ENCODE results near the gene RASSF7.
"Not testable (repeated sequence)": the region's sequence is repeated elsewhere in the genome, so short reads cannot be mapped to it uniquely, and the experiment has no call there.

RASSF7 gene, protein sequence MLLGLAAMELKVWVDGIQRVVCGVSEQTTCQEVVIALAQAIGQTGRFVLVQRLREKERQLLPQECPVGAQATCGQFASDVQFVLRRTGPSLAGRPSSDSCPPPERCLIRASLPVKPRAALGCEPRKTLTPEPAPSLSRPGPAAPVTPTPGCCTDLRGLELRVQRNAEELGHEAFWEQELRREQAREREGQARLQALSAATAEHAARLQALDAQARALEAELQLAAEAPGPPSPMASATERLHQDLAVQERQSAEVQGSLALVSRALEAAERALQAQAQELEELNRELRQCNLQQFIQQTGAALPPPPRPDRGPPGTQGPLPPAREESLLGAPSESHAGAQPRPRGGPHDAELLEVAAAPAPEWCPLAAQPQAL

DNA sequence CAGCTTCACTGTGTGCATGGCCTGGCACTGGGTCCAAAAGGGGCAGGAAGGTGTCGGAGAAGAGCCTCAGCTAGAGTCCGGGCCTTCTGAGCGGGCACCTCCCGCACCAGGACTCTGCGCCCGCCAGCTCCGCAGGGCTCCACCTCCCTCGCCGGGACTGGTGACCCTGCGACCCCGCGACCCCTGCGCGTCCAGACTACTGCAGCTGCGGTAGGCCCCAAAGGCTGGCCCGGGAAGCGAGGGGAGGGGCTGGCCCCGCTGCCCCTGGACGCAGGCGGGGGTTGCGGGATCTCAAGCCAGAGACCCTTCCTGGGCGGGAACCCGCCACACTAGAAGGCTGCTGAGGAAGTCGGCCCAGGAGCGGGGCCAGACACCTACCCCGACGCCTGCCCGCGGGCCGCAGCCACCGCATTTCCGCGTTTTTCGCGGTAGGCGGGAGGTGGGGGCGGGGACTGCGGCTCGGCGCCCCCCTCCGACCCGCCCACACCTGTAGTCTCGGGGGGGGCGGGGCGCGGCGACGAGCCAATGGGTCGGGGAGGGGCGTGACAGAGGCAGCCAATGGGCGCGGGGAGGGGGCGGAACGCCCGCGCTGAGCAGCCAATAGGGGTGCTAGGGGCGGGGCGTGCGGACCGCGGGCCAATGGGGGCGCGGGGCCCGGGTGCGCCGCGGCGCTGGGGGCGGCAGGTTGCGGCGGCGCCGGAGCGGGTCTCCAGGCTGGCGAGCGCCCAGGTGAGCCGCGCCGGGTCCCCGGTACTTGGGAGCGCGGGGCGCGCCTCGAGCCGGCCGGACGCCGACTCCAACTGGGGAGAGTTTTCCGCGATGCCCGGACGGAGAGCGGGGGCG lies at the start of gene RASSF7, which contains the start of gene LMNTD2:
RASSF7 (plus strand) TSS at position 666 of the 843 bp plus-strand sequence. CDS start 799 bp downstream, outside the sequence.
LMNTD2 (minus strand) TSS at position 434 of the 843 bp plus-strand sequence; CDS start at position 412, 22 bp downstream.
- peak; percentile 97 for DNase-seq

DNA sequence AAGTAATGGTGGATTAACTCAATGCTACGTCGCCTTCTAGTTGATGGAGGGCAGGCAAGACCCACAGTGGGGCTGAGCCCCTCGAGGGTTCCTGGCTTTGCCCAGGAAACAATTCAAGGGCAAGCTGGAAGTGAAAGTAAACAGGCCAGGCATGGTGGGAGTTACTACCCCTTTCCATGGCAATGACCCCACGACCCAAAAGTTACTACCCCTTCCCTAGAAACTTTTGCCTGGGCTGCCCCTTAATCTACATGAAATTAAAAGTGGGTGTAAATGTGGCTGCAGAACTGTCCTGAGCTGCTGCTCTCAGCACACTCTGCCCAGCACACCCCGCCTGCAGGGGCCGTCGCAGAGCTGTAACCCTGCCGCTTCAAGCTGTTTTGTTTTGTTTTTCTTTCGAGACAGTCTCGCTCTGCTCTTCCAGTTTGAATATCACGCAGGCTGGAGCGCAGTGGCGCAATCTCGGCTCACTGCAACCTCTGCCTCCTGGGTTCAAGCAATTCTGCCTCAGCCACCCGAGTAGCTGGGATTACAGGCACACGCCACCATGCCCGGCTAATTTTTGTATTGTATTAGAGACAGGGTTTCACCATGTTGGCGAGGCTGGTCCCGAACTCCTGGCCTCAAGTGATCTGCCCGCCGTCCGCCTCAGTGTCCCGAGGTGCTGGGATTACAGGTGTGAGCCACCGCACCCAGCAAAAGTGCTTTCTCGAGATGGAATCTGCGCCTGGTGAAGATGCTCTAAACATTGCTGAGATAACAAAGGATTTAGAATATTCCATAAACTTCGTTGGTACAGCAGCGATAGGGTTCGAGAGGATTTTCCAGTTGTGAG lies 47.8 kb upstream of the RASSF7 start:
- DNase-seq = no peak

DNA sequence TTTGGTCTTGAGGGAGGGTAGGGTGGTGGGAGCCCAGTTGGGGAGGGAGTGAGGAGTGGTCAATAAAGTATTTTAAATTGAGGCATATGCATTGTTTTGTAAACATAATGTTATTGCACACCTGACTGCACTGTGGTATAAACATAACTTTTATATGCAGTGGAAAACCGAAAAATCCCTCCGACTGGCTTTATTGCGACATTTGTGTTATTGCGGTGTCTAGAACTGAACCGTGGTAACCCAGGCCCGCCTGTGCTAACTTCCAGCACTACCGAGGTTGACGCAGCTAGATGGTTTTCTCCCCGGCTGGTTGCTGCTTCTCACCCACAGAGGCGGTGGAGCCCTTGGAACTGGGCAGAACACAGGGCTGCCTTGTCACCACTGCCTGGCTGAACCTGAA lies 46.2 kb upstream of the RASSF7 start:
- DNase-seq = no peak

DNA sequence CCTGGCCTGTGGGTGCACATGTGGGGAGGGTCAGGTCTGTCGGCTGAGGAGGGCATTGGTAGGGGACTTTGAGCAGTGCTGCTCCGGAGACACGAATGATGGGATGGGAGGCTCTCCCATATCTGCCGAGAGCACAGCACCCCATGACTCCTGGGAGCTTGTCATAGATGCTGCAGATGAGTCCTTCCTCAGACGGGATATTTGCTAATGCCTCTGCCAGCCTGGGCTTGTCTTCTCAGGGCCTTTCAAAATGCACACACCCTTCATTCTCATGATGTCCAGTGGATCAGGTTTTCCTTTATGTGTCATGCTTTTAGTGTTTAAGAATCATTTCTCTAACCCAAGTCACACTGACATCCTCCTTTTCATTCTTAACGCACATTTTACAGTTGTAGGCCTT lies 45.6 kb upstream of the RASSF7 start:
- no peak for DNase-seq

DNA sequence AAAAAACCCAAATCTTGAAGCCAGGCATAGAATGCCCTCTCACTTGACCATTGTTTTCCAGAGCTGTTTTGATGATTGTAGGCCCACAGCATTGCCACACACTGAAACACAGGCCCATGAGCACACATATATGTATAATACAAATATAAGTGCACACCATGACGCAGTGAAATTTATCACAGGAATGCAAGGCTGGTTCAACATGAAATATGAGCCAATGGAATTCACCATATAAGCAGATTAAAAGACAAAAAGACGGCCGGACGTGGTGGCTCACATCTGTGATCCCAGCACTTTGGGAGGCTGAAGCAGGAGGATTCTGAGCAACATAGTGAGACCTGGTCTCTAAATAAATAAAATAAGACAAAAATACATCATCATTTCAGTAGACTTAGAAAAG lies 44.4 kb upstream of the RASSF7 start:
- no peak for DNase-seq

DNA sequence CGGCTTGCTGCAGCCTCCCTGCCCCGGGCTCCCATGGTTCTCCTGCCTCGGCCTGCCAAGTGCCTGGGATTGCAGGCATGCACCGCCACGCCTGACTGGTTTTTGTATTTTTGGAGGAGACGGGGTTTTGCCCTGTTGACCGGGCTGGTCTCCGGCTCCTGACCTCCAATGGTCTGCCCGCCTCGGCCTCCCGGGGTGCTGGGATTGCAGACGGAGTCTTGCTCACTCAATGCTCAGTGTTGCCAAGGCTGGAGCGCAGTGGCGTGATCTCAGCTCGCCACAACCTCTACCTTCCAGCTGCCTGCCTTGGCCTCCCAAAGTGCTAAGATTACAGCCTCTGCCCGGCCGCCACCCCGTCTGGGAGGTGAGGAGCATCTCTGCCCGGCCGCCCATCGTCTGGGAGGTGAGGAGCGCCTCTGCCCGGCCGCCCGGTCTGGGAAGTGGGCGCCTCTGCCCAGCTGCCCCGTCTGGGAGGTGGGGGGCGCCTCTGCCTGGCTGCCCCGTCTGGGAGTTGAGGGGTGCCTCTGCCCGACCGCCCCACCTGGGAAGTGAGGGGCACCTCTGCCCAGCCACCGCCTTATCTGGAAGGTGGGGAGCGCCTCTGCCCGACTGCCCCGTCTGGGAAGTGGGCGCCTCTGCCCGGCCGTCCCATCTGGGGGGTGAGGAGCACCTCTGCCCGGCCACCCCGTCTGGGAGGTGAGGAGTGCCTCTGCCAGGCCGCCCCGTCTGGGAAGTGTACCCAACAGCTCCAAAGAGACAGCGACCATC lies 43.7 kb upstream of the RASSF7 start:
- not testable (repeated sequence) for DNase-seq

DNA sequence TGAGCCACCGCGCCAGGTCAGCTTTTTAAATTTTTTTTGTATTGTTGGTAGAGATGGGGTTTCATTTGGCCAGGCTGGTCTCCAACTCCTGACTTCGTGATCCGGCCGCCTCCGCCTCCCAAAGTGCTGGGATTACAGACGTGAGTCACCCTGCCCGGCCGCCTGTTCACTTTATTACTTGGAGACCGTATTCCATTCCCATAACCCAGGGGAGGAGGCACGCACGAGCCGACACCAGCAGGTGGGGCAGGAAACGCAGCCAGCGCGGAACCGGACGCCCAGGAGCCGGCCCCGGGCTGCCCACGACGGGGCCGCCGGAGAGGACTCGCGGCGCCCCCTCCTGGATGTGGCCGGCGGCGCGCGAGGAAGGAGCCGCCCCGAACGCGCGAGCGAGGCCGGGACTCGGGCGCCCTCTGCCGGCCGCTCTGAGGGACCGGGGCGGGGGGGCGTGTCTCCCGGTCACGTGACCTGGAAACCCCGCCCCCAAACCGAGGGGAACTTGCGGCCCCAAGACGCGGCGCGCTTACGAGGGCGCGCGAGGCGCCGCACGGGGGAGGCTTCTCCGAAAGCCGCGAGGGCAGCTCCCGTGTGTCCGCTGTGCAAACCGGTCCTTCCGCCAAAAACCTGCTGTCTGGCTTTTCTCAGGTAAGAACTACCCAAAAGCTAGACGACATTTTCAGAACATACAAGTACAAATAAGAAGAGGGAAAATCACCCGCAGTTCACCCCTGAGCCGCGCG lies 42.1 kb upstream of the RASSF7 start:
- DNase-seq = peak; percentile 68

DNA sequence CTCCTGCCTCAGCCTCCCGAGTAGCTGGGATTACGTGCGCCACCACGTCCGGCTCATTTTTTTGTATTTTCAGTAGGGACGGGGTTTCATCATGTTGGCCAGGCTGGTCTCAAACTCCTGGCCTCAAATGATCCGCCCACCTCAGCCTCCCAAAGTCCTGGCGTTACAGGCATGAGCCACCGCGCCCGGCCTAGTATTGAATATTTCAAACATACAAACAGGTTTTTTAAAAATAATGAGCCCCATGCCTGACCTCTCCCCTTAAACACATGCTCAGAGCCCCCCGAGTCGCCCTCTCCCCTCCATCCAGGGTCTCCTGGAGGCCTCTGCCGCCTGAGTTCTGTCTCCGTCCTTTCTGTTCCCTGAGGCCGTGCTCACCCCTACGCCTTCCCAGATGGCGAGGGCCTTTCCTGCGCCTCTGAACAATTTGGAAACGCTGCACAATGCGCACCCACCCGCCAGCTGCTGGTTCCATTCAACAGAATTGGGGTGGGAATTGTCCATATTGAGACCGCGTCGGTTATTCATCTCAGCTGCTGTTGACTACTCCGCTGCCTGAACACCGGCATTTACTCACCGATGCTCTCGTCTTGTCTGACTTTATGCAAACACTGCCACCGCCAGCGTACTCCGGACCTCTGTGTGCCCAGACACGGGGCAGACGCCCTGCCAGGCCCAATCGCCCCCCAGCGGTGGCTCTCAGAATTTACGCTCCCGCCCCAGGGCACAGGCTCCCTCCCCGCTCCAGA lies 40.2 kb upstream of the RASSF7 start:
- peak; percentile 58 for DNase-seq

DNA sequence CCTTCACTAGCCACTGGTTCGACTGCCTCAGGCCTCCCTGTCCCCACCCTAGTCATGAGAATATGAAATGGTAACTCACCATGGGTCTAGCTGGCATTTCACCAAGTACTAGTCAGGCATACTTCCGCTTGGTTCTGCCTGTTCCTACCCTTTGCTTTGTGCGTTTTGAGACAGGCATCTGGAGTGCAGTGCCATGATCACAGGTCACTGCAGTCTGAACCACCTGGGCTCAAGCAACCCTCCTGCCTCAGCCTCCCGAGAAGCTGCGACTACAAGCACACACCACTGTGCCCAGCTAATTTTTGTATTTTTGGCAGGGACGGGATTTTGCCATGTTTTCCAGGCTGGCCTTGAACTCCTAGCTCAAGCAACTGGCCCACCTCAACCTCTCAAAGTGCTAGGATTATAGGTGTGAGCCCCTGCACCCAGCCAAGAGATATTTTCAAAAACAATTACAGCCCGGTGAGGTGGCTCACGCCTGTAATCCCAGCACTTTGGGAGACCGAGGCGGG lies 39.5 kb upstream of the RASSF7 start:
- no peak for DNase-seq

DNA sequence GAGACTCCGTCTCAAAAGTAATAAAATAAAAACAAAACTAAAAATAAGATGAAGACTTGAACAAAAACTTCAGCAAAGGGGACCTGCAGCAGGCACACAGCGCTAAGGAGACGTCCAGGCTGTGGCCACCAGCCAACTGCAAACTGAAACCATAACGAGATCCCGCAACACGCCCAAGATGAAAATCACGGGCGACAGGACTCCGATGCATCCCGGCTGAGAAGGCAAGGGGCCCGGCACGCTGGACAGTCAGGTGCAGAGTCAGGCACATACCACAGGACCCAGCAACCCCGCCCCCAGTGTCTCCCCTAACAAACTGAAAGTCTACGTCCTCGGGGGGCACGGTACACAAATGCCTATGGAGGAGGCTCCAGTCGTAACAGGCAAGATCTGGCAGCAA lies 34.6 kb upstream of the RASSF7 start:
- no peak for DNase-seq

DNA sequence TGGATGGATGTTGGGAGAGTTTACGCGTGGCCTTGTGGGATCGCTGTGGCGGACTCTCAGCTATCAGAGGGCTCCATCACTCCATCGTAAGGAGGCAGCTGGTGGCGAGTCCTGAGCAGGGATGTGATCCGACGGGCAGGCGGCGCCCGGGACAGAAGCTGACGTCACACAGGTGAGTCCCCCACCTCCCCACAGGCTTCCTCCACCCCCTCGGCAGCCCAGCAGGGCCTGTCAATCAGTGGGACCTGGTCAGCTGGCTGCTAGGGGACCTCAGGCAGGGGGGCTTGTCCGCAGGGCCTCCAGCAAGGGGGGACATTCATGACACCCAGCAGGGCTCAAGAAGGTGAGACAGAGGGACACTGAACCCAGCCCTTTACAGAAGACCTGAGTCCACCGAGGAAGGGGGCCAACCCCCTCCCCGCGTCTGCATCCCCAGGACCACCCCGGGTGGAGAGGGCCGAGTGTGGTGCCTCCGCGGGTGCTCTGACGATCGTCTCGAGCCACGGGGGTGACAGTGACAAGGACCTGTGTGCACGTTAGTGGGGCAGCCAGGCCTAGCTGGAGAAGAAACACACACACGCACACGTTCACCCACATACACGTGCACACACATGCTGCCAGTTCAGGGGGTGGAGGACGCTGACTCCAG lies 32.5 kb upstream of the RASSF7 start:
- no peak for DNase-seq

DNA sequence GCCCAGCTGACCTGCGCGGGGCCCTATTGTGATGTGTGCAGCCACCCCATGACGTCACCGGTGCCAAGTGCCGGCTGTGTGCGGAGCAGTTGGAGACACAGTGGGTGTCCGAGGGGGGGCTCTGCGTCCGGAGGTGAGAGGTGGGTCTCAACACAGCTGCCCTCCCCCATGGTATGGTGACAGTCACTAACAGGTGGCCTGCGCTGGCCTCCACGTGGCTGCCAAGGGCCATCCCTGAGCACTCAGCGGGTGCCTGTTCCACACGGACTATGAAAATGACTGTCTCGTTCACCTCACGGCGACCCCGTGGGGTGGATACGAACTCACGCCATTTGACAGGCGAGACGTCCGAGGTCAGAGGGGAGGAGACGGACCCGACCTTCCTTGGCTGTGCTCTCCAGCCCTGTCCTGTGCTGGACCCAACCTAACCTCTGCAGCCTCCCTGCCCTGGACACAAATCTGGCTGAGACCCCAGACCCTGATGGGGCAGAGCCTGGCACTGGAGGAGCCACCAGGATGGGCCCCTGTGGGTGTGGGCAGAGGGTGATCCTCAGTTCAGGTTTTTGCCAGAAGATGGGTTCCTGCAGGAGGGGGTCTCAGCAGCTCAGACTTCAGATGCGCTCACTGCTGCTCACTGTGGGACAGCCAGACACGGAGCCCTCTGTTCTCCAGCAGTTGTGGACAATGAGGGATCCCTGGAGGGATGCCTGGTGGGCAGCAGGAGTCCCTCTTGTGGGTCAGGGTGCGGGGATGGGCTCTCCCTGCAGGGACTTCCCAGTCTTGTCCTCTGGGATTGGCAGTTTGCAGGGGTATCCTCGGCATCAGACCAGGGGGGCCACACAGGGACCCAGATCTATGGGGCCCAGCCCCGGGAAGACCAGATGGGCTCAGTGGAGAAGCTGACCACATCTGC lies 31.7 kb upstream of the RASSF7 start:
- DNase-seq = peak; percentile 72

DNA sequence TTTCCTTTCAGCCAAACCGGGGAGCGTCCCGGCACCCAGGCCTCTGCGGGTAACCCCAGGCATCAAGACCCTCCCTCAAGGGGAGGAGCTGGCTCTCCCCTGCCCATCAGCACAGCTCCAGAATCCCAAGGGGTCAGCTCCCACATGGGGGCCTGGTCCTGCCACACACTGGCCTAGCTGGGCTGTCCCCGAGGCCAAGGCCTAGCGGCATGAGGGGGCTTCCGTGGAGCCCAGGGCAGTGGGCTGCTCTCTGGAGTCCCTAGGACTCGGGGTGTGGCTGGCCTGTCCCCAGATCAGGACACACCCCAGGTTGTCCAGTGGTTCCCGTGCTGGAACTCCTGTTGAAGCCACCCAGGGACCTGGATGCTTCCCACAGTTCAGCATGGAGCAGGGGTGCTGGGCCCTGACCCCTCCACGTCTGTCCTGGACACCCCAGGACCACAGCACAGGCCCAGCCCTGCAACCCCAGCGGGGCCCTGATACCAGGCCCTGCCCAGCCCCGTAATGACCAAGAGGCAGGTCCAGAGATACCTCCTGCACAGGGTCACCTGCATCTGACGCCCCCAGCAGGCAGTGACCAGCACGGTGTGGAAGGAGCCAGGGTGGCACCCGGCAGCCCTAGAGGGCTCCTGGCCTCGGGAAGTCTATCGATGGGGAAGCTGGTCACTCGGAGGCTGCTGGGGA lies 30.9 kb upstream of the RASSF7 start:
- no peak for DNase-seq

DNA sequence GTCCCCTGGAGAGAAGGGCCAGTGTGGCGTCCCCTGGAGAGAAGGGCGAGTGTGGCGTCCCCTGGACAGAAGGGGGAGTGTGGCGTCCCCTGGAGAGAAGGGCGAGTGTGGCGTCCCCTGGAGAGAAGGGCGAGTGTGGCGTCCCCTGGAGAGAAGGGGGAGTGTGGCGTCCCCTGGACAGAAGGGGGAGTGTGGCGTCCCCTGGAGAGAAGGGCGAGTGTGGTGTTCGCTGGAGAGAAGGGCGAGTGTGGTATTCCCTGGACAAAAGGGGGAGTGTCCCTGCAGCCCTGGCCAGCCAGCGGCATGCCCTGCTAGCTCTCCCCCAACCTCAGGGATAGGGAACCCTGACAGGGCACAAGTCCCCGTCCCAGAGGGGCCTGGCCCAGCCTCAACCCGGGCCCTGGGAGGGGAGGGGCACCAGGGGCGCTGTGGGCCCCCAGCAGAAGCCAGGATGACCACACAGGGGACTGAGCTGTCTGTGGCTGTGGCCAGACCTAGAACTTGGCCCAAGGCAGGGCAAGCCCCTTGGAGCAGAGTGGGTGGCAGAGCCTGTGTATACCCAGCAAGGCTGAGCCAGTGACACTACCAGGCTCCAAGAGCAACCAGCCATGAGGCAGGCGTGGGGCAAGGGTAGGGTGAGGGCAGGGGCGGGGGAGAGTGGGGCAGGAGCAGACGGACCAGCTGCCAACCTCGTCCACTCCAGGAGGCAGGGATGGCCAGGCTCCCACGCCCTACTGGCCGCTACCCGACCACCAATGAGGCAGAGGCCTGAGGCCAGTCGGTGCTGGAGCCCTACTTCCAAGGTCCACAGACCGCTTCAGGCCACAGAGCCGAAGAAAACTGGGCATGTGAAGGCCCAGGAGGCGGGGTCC lies 29.6 kb upstream of the RASSF7 start:
- no peak for DNase-seq

DNA sequence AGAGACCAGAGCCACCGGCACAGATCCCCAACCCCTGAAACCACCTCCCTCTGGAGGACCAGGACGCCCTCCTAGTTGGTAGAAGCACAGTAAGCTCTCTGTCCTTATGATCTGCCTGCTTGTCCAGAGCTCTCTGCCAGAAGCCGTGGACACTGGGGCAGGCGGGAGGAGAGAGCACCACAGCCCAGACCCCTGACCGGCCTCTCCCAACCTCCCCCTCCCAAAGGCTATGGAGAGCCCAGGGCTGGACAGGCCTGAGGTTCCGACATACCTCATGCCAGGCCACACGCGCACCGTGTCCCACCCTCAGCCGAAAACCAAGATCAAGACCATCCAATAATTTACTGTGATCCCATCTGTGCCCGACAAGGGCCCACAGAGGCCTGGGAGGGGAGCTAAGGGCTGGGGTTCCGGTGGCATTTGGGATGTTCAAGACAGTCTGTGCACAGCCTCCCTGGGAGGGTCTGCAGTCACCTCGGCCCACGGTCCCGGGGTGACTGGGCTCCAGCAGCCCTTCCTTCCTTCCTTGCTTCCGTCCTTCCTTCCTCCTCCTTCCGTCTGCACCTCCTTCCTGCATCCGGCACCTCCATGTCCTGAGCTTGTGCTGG lies 28.7 kb upstream of the RASSF7 start:
- DNase-seq = no peak

DNA sequence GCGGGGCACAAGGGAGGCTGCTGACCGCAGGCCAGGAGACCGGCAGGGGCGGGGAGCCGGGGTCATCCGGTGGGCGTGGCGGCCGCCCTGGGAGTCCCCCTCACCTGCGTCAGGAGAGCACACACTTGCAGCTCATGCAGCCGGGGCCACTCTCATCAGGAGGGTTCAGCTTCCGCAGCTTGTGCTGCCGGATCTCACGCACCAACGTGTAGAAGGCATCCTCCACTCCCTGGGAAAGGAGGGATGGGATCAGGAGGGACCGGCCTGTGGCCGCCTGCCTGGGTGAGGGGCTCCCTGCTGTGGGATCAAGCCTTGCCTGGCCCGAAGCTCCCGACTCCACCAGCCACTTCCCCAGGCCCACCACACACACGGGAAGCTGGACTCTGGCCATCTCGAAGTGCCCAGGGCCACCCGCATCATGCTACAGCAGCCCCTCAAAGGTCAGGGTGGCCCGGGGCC lies 28.2 kb upstream of the RASSF7 start:
- no peak for DNase-seq
